SJCRH30 (cell line): ENCODE data around the gene CABS1. TPM values are rescaled to one million over a fixed set of nuclear protein-coding genes. Genes with fewer than 3 reads are reported as not detected.

Experiments used
- DNase-seq, 2 experiments: peaks; one replicate each; pipeline ENCODE4 v3.0.0-alpha.2; 2015 to 2020
- H3K27ac ChIP-seq: fragments of 250-450 bp; sonication (Bioruptor Pico); 2 replicates; pipeline ENCODE4 v1.5.1; 2020; ENCODE audit warnings: mild to moderate bottlenecking, moderate library complexity
- H3K27me3 ChIP-seq: fragments of 250-450 bp; sonication (Bioruptor Pico); 2 replicates; pipeline ENCODE4 v1.5.1; 2020; ENCODE audit warnings: mild to moderate bottlenecking, moderate library complexity
- H3K36me3 ChIP-seq: fragments of 250-450 bp; sonication (Bioruptor Pico); 2 replicates; pipeline ENCODE4 v1.5.1; 2020; ENCODE audit warnings: mild to moderate bottlenecking, moderate library complexity
- H3K4me1 ChIP-seq: fragments of 250-450 bp; sonication (Bioruptor Pico); 2 replicates; pipeline ENCODE4 v1.5.1; 2020; ENCODE audit warnings: mild to moderate bottlenecking, moderate library complexity
- H3K4me3 ChIP-seq: fragments of 250-450 bp; sonication (Bioruptor Pico); 2 replicates; pipeline ENCODE4 v1.5.1; 2020; ENCODE audit warnings: mild to moderate bottlenecking, moderate library complexity
- H3K9me3 ChIP-seq: fragments of 250-450 bp; sonication (Bioruptor Pico); replicated peaks from 2 replicates; pipeline ENCODE4 v1.5.1; 2020; ENCODE audit warnings: mild to moderate bottlenecking, moderate library complexity
- total RNA-seq: library from RNA; depleted of rRNA; stranded (reverse); fragments of >200 nt; shearing (Covaris generic); gene quantifications from 2 replicates; pipeline ENCODE4 v1.2.3, GENCODE V29; 2014; rRNA removed

The CABS1 gene
- total RNA-seq, 1 experiment from 2014 or later = not detected

GRCh38 chr4:70359115-70359661 lies 24.4 kb downstream of the CABS1 start:
- no peak overlapping the region for H3K27ac ChIP-seq
- no peak for DNase-seq
- no peaks in the 10 kb centered on the region for H3K4me1 ChIP-seq
- no peaks in the 10 kb centered on the region for H3K36me3 ChIP-seq
- no peaks in the 10 kb centered on the region for H3K9me3 ChIP-seq
- H3K4me3 ChIP-seq = no peak overlapping the region
- H3K27me3 ChIP-seq = no peaks in the 10 kb centered on the region

GRCh38 chr4:70360460-70360859 lies 25.7 kb downstream of the CABS1 start, which contains the start of gene SMR3A:
SMR3A (plus strand) TSS chr4:70360760; CDS start chr4:70362116, 1,356 bp downstream.
- H3K4me3 ChIP-seq = no peak within 1 kb of the TSS
- H3K27ac ChIP-seq = no peak within 1 kb of the TSS
- no peak for DNase-seq
- H3K4me1 ChIP-seq = no peaks in the 10 kb centered on the region
- no peaks in the 10 kb centered on the region for H3K27me3 ChIP-seq
- no peaks in the 10 kb centered on the region for H3K36me3 ChIP-seq
- no peaks in the 10 kb centered on the region for H3K9me3 ChIP-seq

- Histone ChIP-seq H3K4me1 (no peaks in the 10 kb centered on the region), H3K27me3 (no peaks in the 10 kb centered on the region), H3K27ac (no peak overlapping the region), H3K9me3 (no peaks in the 10 kb centered on the region), H3K4me3 (no peak overlapping the region), H3K36me3 (no peaks in the 10 kb centered on the region)
- DNase-seq = no peak
Measured at GRCh38 chr4:70364002-70364401, 29.2 kb downstream of the CABS1 start.

- peak in 1 of 2 experiments; percentile 19 for DNase-seq
- H3K4me1 ChIP-seq = no peaks in the 10 kb centered on the region
- no peaks in the 10 kb centered on the region for H3K9me3 ChIP-seq
- no peak overlapping the region for H3K4me3 ChIP-seq
- no peaks in the 10 kb centered on the region for H3K27me3 ChIP-seq
- H3K27ac ChIP-seq = no peak overlapping the region
- H3K36me3 ChIP-seq = no peaks in the 10 kb centered on the region
Measured at GRCh38 chr4:70365479-70365878, 30.7 kb downstream of the CABS1 start.

- no peaks in the 10 kb centered on the region for H3K4me1 ChIP-seq
- H3K27me3 ChIP-seq = no peaks in the 10 kb centered on the region
- no peak overlapping the region for H3K27ac ChIP-seq
- H3K36me3 ChIP-seq = no peaks in the 10 kb centered on the region
- no peak overlapping the region for H3K4me3 ChIP-seq
- H3K9me3 ChIP-seq = no peaks in the 10 kb centered on the region
- no peak for DNase-seq
Measured at GRCh38 chr4:70367813-70368212, 33.0 kb downstream of the CABS1 start.

GRCh38 chr4:70371987-70372386 lies 37.2 kb downstream of the CABS1 start:
- H3K4me1 ChIP-seq = no peaks in the 10 kb centered on the region
- no peaks in the 10 kb centered on the region for H3K36me3 ChIP-seq
- no peaks in the 10 kb centered on the region for H3K9me3 ChIP-seq
- DNase-seq = no peak
- no peaks in the 10 kb centered on the region for H3K27me3 ChIP-seq
- H3K27ac ChIP-seq = no peak overlapping the region
- H3K4me3 ChIP-seq = no peak overlapping the region

- no peaks in the 10 kb centered on the region for H3K36me3 ChIP-seq
- H3K27ac ChIP-seq = no peak overlapping the region
- DNase-seq = no peak
- no peaks in the 10 kb centered on the region for H3K9me3 ChIP-seq
- H3K27me3 ChIP-seq = no peaks in the 10 kb centered on the region
- no peak overlapping the region for H3K4me3 ChIP-seq
- H3K4me1 ChIP-seq = no peaks in the 10 kb centered on the region
Measured at GRCh38 chr4:70372760-70373159, 38.0 kb downstream of the CABS1 start.

GRCh38 chr4:70380578-70380977 lies 45.8 kb downstream of the CABS1 start:
- Histone ChIP-seq H3K36me3 (no peaks in the 10 kb centered on the region), H3K4me1 (no peaks in the 10 kb centered on the region), H3K27ac (no peak overlapping the region), H3K27me3 (0 out of 2 replicates have a peak, but pooled peaks cover 4% of the 10 kb centered on the region), H3K4me3 (no peak overlapping the region), H3K9me3 (no peaks in the 10 kb centered on the region)
- DNase-seq = no peak

GRCh38 chr4:70382691-70383181 lies 48.0 kb downstream of the CABS1 start, which contains the start of gene SMR3B:
SMR3B (plus strand) TSS chr4:70383131; CDS start chr4:70384511, 1,380 bp downstream.
- no peaks in the 10 kb centered on the region for H3K36me3 ChIP-seq
- no peak for DNase-seq
- H3K4me1 ChIP-seq = no peaks in the 10 kb centered on the region
- no peak within 1 kb of the TSS for H3K4me3 ChIP-seq
- no peaks in the 10 kb centered on the region for H3K9me3 ChIP-seq
- H3K27ac ChIP-seq = no peak within 1 kb of the TSS
- 0 out of 2 replicates have a peak, but pooled peaks cover 4% of the 10 kb centered on the region for H3K27me3 ChIP-seq

Other genes with a start within 250 kb of the CABS1 start
- not detected in 2 replicates for gene PRR27, start 180.7 kb upstream of the CABS1 start, total RNA-seq
- not detected in 2 replicates for gene ODAM, start 139.3 kb upstream of the CABS1 start, total RNA-seq
- gene FDCSP, start 108.9 kb upstream of the CABS1 start, total RNA-seq = not detected in 2 replicates
- not detected in 2 replicates for gene CSN3, start 92.4 kb upstream of the CABS1 start, total RNA-seq
- gene SMR3A, start 25.8 kb downstream of the CABS1 start, total RNA-seq = not detected in 2 replicates
- gene SMR3B, start 48.1 kb downstream of the CABS1 start, total RNA-seq = not detected in 2 replicates
- not detected in 2 replicates for gene OPRPN, start 63.0 kb downstream of the CABS1 start, total RNA-seq
- 0.06 TPM in 1 of 2 replicates, not detected in the other for gene MUC7, start 137.2 kb downstream of the CABS1 start, total RNA-seq
- 0.23 and 0.26 TPM in 2 replicates for gene AMTN, start 183.6 kb downstream of the CABS1 start, total RNA-seq